Keratinocyte (primary cell): ENCODE measurements around the gene MAP3K2. TPM values are rescaled to one million over a fixed set of nuclear protein-coding genes. Genes with fewer than 3 reads are reported as not detected.
A peak's percentile ranks its signal among the peaks of the same experiment; 100 is the strongest.

Experiments
- DNase-seq: peaks from one replicate; pipeline ENCODE4 v3.0.0-alpha.2; 2011; ENCODE audit warnings: low read depth, missing footprints, low spot score
- FAIRE-seq: peaks from 2 replicates; lab custom pipeline; 2011; peaks lifted over from hg19 to GRCh38; lab: Jason Lieb, UNC
- H2AFZ ChIP-seq: 2 replicates; pipeline ENCODE4 v1.6.0; 2012; ENCODE audit warnings: low read length, control low read depth, inconsistent platforms; ENCODE audit not compliant: control insufficient read depth
- H3K27ac ChIP-seq: 2 replicates; pipeline ENCODE4 v1.5.1; 2011; ENCODE audit warnings: low read length; ENCODE audit not compliant: control insufficient read depth, insufficient read depth
- H3K27me3 ChIP-seq: 3 replicates; pipeline ENCODE4 v1.6.0; 2011; ENCODE audit warnings: low read length; ENCODE audit not compliant: control insufficient read depth, insufficient read depth; ENCODE audit errors: extremely low read depth
- H3K36me3 ChIP-seq, 2 experiments: 2 replicates in 1 of 2; 3 replicates in 1 of 2; pipeline ENCODE4 v1.5.1; 2011; ENCODE audit warnings: low read length in 2 of 2, mild to moderate bottlenecking in 1 of 2; ENCODE audit not compliant: control insufficient read depth in 2 of 2, insufficient read depth in 2 of 2; ENCODE audit errors: extremely low read depth in 1 of 2
- H3K4me1 ChIP-seq: 3 replicates; pipeline ENCODE4 v1.5.1; 2011; ENCODE audit warnings: low read length; ENCODE audit not compliant: control insufficient read depth, insufficient read depth; ENCODE audit errors: extremely low read depth
- H3K4me2 ChIP-seq: 3 replicates; pipeline ENCODE4 v1.6.0; 2011; ENCODE audit warnings: low read depth, low read length; ENCODE audit not compliant: control insufficient read depth, insufficient read depth; ENCODE audit errors: extremely low read depth
- H3K4me3 ChIP-seq, 3 experiments: fragments of 200-600 bp in 1 of 3; sonication (generic) in 1 of 3; 2 replicates in 2 of 3; 3 replicates in 1 of 3; pipeline ENCODE4 v1.5.1; 2011 to 2016; ENCODE audit warnings: low read length in 3 of 3, mild to moderate bottlenecking in 3 of 3, control low read depth in 2 of 3, inconsistent platforms in 1 of 3, low read depth in 1 of 3, mixed read lengths in 1 of 3, mixed run types in 1 of 3, moderate library complexity in 1 of 3; ENCODE audit not compliant: control insufficient read depth in 2 of 3, insufficient read depth in 2 of 3; ENCODE audit errors: extremely low read depth in 1 of 3
- H3K79me2 ChIP-seq: 2 replicates; pipeline ENCODE4 v1.6.0; 2012; ENCODE audit warnings: low read length; ENCODE audit not compliant: control insufficient read depth, insufficient read depth
- H3K9ac ChIP-seq: 3 replicates; pipeline ENCODE4 v1.6.0; 2011; ENCODE audit warnings: low read length; ENCODE audit not compliant: control insufficient read depth, insufficient read depth; ENCODE audit errors: extremely low read depth
- H3K9me1 ChIP-seq: 3 replicates; pipeline ENCODE4 v1.6.0; 2011; ENCODE audit warnings: low read length; ENCODE audit not compliant: control insufficient read depth, insufficient read depth; ENCODE audit errors: extremely low read depth
- H3K9me3 ChIP-seq: 2 replicates; pipeline ENCODE4 v1.5.1; 2012; ENCODE audit warnings: low read depth, low read length; ENCODE audit not compliant: control insufficient read depth
- H4K20me1 ChIP-seq: 3 replicates; pipeline ENCODE4 v1.6.0; 2011; ENCODE audit warnings: low read length; ENCODE audit not compliant: control insufficient read depth, insufficient read depth; ENCODE audit errors: extremely low read depth
- CTCF ChIP-seq, 3 experiments: IDR thresholded peaks in 1 of 3; conservative IDR thresholded peaks in 1 of 3; optimal IDR thresholded peaks in 1 of 3; 2 replicates in 2 of 3; 3 replicates in 1 of 3; pipeline versions ENCODE3 to v1.5.1; 2011; ENCODE audit warnings: low read length in 3 of 3, mild to moderate bottlenecking in 3 of 3, moderate library complexity in 2 of 3, control low read depth in 1 of 3, inconsistent platforms in 1 of 3; ENCODE audit not compliant: insufficient read depth in 2 of 3; ENCODE audit errors: extremely low read depth in 1 of 3
- EZH2 ChIP-seq: IDR thresholded peaks from one replicate; pipeline ENCODE4 v1.6.1; 2012; ENCODE audit warnings: inconsistent platforms, mild to moderate bottlenecking, low read length, moderate library complexity
- dilution Hi-C: fragments of 300-500 bp; cut with MboI; formaldehyde crosslinking; loops from one replicate; pipeline ENCODE4 v1.7.0; 2020; ENCODE audit warnings: low sequenced_read_pairs; ENCODE audit not compliant: extremely low pct_ligation_motif_present
- polyA plus RNA-seq, 5 experiments: library from polyadenylated mRNA; depleted of rRNA in 3 of 5; stranded (reverse) in 3 of 5; stranded (forward) in 1 of 5; unstranded in 1 of 5; fragments of >200 nt; gene quantifications; 1 replicate in 1 of 5; 2 replicates in 3 of 5; 3 replicates in 1 of 5; pipeline versions ENCODE4 v1.2.1 to v1.2.3, GENCODE V29; 2011 to 2012; ENCODE audit warnings: missing spikeins in 2 of 5, low read depth in 1 of 5, low replicate concordance in 1 of 5

The MAP3K2 gene
- polyA plus RNA-seq, 1 donor (not counting 4 experiments of a cell fraction or from before 2014, with no cell fraction given): 11.9 TPM

GRCh38 chr2:127398239-127398590 lies 10.4 kb upstream of the MAP3K2 start:
- Histone ChIP-seq H3K27me3 (no peaks in the 10 kb centered on the region), H3K4me1 (peaks cover 38% of the 10 kb centered on the region), H4K20me1 (no peaks in the 10 kb centered on the region), H3K9me1 (no peaks in the 10 kb centered on the region), H3K9ac (no peak overlapping the region), H3K4me3 (peak overlapping the region in 1 of 3 experiments; percentile 16), H3K79me2 (no peaks in the 10 kb centered on the region), H2AFZ (no peak overlapping the region), H3K27ac (no peak overlapping the region), H3K36me3 (no peaks in the 10 kb centered on the region), H3K9me3 (no peaks in the 10 kb centered on the region), H3K4me2 (peak overlapping the region; percentile 61)
- dilution Hi-C loops: no loop called here
- TF ChIP-seq CTCF (optimal IDR thresholded peaks at IDR 0.05 in 1 of 3, IDR thresholded peaks at IDR 0.05 in 1 of 3, conservative IDR thresholded peaks at IDR 0.05 in 1 of 3; ENCODE audit: extremely low read depth in 1 of 3, insufficient read depth in 2 of 3, low read length in 3 of 3) (no peak), EZH2 (no peak)
- DNase-seq (no peak), FAIRE-seq (peak; percentile 95)

GRCh38 chr2:127397568-127398238 lies 9.9 kb upstream of the MAP3K2 start:
- FAIRE-seq: no peak
- no peak overlapping the region for H3K27ac ChIP-seq

More at GRCh38 chr2:127397568-127398238, 9.9 kb upstream of the MAP3K2 start:
- Histone ChIP-seq H3K79me2 (no peaks in the 10 kb centered on the region), H4K20me1 (no peaks in the 10 kb centered on the region), H3K27me3 (no peaks in the 10 kb centered on the region), H3K9me1 (no peaks in the 10 kb centered on the region), H3K9ac (no peak overlapping the region), H3K4me3 (no peak overlapping the region), H2AFZ (no peak overlapping the region), H3K4me2 (peak overlapping the region; percentile 61), H3K9me3 (no peaks in the 10 kb centered on the region), H3K36me3 (no peaks in the 10 kb centered on the region), H3K4me1 (peaks cover 38% of the 10 kb centered on the region)
- DNase-seq: no peak
- TF ChIP-seq CTCF (optimal IDR thresholded peaks at IDR 0.05 in 1 of 3, IDR thresholded peaks at IDR 0.05 in 1 of 3, conservative IDR thresholded peaks at IDR 0.05 in 1 of 3; ENCODE audit: extremely low read depth in 1 of 3, insufficient read depth in 2 of 3, low read length in 3 of 3) (no peak), EZH2 (no peak)
- dilution Hi-C loops: no loop called here
